Endometrium (tissue), 2 donors: ENCODE measurements around the gene SEPSECS.

Source experiments
- FAIRE-seq: peaks from 2 replicates; lab custom pipeline; 2012; peaks lifted over from hg19 to GRCh38; lab: Jason Lieb, UNC
- donor health status: control.
- donor health status: control.

The SEPSECS gene

GRCh38 chr4:25155947-25156346, 4.3 kb downstream of the SEPSECS start:
- FAIRE-seq = no peak

GRCh38 chr4:25154594-25155265, 5.5 kb downstream of the SEPSECS start:
- no peak for FAIRE-seq

DNA sequence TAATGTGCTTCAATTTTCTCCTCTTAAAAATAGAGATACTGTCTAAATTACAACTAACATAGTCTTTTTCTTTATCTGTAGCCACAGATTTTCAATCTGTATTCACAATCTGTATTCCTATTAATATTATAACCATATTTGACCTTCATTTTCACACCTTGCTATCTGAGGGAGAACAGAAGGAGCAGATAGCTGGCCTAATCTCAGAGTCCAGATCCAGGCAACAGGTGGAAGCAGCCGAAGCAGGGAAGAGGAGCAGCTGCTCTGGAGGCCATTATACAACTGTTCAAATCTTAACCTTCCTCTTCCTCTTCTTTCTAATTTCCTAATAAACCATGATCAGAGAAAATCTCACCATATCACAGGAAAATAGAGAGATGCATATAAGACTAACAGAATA, 14.2 kb downstream of the SEPSECS start:
- no peak for FAIRE-seq

DNA sequence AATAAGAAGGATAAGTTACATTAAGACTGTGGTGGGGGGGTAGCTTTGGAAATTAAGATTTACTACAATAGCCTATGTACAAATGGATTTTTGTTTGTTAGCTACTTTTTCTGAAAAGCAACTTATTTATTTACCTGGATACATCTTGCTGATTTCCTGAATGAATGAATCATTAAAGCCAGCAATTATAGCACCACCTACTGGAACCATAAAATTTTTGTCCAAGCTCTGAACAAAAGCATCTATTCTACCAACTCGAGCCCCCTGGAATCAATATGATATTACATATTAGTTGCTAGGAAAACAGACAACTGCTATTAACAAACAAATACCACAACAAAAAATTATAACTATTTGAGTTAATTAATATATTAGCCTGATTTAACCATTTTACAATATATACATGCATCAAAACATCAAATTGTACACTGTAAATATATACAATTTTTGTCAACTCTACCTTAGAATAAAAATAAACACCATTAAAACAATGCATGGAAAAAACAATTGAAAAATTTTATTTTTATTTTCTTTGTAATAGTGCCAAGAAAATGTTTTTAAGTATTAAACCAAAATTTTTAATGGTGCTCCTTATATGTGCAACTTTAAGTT, 15.3 kb downstream of the SEPSECS start:
- FAIRE-seq = peak; percentile 81

DNA sequence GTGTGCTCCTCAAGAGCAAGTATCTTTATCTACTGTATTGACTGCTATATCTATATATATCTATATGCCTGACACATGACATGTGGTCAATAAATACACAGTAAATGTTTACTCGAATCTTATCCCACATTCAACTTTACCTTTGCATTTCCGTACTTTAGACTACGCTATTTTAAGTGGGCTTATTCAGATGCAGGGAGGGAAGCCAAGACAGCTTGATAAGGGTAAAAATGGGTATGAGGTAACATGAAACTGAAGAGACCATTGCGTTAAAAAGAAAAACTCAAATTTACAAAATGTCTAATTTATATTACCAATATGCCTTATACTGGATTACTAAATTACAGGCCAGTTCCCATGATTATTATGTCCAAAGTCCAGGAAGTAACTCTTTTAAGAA, 17.8 kb downstream of the SEPSECS start:
- FAIRE-seq = no peak

DNA sequence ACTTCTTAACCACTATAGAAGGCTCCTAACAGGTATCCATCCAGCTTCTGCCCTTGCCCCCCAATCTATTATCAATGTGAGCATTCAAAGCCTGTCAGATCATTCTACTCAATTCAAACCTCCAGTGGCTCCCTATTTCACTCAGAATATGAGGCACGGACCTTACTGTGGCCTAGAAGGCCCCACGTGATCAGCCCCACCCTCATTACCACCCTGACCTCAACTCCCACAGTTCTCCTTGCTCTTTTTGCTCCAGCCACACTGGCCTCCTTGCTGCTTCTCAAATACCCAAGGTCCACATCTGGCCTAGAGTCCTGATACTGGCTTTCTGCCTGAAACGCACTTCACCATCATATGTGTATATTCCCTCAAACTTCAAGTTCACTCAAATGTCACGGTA, 18.7 kb downstream of the SEPSECS start:
- FAIRE-seq = no peak

- no peak for FAIRE-seq
These were observed 27.1 kb downstream of the SEPSECS start for GRCh38 chr4:25133132-25133531.

- no peak for FAIRE-seq
These were observed 28.3 kb downstream of the SEPSECS start for GRCh38 chr4:25131926-25132325.

DNA sequence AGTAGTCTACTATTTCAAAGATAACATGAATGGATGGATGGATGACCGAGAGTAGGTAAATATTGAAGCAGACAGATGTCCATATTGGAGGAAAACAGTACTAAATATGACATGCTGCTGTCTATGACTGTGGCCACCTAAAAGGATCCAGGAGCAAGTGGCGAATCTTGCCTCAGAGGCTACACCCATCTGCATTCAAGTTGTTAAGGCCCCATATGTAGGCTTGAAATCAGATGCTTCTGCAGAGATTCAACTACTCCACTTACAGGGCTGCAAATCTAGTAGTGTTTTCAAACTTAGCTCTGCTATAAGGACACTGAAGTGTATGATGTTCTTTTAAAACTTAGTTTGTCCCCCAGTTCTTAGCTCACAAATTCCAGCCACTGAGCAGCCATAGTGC, 28.9 kb downstream of the SEPSECS start:
- FAIRE-seq = no peak

DNA sequence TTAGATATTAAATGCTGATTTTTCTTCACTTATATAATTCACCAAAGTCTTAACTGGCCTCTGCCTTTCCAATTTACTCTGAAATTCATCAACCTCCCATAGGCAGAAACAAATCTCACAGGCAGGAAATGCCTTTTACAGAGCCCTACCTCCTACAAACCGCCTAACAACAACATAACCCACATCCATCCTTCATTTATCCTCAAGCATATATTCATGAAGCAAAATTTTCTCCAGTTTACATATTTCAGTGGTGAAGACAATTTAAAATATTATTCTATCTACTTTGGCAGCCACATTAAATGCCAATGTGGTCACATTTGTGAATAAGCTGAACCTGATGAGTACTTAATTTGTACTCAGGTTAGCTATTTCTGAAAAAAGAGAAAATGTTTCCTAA, 30.3 kb downstream of the SEPSECS start:
- no peak for FAIRE-seq

DNA sequence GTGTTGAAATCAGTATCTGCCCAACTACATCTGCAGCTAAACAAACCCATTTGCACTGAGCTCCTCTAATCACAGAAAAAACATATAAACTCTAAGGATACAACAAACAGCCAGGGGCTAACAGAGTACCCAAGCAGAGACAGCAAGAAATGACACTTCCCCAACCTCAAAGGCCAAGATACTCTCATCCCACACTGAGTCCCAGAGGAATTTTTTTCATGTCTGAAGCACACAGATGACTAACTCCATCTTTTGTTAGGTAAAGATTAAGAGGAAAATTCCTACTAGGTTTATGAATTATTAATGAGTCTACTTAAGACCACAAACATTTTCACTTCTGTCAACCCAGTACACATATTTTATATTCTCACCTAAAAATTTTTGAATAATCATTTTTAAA, 31.6 kb downstream of the SEPSECS start:
- no peak for FAIRE-seq

- FAIRE-seq = no peak
These were observed 37.0 kb downstream of the SEPSECS start for GRCh38 chr4:25123236-25123635.

GRCh38 chr4:25120146-25120940, 39.9 kb downstream of the SEPSECS start:
- no peak for FAIRE-seq

DNA sequence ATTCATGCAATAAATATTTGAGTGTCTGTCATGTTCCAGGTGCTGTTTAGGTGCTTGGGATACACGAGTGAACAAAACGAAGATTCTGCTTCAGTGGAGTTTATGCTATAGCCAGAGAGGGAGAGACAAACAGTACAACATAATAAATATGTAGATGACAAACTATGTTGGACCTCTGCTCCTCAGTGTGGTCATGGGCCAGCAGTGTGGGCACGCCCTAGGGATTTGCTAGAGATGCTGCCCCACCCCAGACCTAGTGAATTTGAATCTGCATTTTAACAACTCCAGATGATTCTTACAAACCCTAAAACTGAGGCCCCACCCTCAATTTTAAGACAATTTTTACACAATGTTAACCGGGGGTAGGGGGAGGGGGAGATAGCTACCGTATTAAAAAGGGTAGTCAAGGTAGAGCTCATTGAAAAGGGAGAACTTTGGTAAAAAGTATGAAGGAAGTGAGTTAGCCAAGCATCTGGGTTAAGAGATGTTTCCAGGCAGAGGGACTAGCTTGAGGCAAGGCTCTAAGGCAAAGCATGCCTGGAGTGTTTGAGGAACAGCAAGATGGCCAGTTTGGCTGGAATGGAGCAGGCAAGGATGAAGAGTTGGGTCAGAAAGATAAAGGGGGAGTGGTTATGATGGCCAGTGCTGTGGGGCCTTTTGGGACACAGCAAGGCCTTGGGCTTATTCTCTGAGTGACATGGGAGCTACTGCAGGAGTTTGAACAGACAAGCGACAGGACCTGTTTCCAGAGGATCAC, 42.4 kb downstream of the SEPSECS start:
- no peak for FAIRE-seq

DNA sequence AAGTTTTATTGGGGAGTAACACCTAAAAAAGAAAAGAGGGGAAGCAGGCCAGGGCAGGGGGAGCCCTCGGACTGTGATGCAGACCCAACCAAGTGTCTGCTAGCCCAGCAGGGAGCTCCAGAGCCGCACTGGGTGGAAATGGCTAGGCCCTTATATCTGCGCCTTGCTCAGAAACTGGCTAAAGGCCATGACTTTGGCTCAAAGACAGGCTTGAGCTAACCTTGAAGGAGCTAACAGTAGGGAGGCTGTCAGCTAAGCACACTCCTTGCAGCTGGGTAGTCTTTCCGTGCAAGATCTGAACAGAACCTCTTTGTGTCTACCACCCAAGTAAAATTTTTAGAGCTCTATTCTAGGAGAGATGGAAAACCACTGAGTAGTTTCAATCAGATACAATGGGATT, 43.0 kb downstream of the SEPSECS start:
- FAIRE-seq = no peak

DNA sequence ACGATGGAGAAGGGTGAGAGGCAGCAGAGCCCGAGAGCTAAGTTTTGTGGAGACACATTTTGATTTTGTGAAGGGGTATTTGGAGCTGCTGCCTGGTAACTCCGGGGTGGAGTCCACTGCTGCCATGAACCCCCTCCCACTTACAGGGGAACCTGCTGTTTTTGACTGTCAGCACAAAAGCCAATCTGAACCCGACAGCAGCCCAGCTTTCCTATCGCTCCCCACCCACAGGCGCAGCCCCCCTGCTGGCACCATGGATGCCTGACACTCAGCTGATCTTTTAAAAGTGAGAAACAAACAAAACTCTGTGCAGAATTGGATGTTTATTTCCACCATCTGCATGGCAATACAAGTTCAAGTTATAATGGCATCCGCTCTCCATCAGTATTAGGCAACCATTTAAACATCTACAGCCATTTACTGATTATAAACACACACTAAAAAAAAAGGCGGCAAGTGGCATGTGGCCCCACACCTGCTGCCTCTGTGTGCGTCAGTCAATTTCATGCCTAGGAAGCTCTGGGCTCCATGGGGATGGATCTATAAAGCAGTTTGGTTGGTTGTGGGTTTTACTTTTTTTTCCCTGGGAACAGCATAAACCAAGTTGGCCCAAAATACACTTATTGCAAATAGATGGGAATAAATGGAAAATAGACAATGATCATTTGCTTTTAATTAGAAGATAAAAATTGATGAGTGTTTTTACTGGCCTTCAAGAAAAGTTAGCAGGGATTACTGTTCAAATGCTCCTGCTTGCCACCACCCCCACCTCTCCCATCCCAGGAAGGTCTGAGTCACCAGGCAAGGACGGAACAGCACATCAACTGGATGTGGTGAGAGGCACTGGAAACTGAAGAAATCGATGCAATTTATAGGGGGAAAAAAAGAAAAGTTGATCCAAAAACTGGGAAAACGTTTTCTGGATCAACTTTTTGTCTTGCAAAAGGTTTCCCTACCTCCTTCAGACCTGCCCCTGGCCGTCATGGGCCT, 46.0 kb downstream of the SEPSECS start:
- FAIRE-seq = no peak

- FAIRE-seq = no peak
These were observed 47.3 kb downstream of the SEPSECS start for GRCh38 chr4:25112995-25113380.

DNA sequence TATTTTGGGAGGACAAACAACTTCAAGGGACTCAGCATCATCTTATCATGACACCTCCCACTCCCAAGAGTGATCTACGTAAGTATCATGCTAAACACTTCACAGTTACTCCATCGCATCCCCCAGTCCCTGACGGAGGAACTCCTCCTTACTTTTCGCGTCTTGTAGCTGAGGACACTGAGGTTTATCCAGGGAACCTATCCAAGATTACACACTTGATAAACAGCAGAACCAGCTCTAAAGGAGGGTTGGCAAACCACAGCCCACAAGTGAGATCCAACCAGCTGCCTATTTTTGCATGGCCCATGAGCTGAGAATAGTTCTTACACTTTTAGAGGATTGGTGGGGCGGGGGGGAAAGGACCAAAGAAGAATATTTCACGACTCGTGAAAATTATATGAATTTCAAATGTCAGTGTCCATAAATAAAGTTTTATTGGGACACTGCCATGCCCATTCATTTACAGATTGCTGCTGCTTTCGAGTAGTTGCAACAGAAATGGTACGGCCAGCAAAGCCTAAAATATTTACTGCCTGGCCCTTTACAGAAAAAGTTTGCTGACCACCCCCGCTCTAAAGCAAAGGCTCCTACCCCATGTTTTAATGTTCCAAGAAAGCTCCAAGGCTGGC, 47.8 kb downstream of the SEPSECS start:
- no peak for FAIRE-seq

DNA sequence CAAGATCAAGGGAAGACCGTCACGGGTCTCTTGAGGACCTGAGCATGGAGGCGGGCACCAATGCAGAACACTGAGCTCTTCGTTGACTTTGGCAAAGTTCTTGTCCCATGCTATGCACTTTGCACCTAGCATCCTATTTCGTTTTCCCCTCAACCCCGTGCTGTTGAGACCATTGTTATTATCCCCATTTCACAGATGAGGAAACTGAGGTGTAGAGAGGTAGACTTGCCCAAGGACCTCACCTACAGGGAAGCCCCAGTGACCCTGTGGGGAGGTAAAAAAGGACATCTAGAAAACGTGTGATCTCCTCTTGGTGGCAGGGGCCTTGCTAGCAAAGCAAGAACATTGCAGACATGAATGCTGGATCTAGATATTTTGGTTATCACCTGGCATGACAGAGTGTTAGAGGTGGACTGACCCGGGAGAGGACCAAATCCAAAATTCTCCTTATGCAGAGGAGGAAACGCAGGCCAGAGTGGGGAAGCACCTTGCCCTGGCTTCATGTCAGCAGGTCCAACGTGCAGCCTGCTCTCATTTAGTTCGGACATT, 48.5 kb downstream of the SEPSECS start:
- no peak for FAIRE-seq

GRCh38 chr4:25110527-25111329, 49.5 kb downstream of the SEPSECS start:
- FAIRE-seq = no peak
